ENCODE measurements around the gene ZNF740.

ZNF740 gene

GRCh38 chr12:53235742-53236442 is 55.4 kb downstream of the ZNF740 start:
- TF ChIP-seq CTCF (IDR thresholded peaks at IDR 0.05; ENCODE audit: low read depth, low read length, missing control alignments): no peak
- no peak overlapping the region for H3K4me3 ChIP-seq (replicated peaks; ENCODE audit: low read depth, low read length)
- no peak for DNase-seq (ENCODE audit: extremely low read depth, low read depth)

GRCh38 chr12:53236443-53237111 is 56.1 kb downstream of the ZNF740 start:
- TF ChIP-seq CTCF (IDR thresholded peaks at IDR 0.05; ENCODE audit: low read depth, low read length, missing control alignments): no peak
- DNase-seq (ENCODE audit: extremely low read depth, low read depth): no peak
- H3K4me3 ChIP-seq (replicated peaks; ENCODE audit: low read depth, low read length): no peak overlapping the region

- H3K4me3 ChIP-seq (replicated peaks; ENCODE audit: low read depth, low read length): no peak overlapping the region
- no peak for DNase-seq (ENCODE audit: extremely low read depth, low read depth)
- TF ChIP-seq CTCF (IDR thresholded peaks at IDR 0.05; ENCODE audit: low read depth, low read length, missing control alignments): no peak
Measured at GRCh38 chr12:53239643-53240258, 59.2 kb downstream of the ZNF740 start.

- H3K4me3 ChIP-seq (replicated peaks; ENCODE audit: low read depth, low read length): no peak overlapping the region
- TF ChIP-seq CTCF (IDR thresholded peaks at IDR 0.05; ENCODE audit: low read depth, low read length, missing control alignments): no peak
- DNase-seq (ENCODE audit: extremely low read depth, low read depth): no peak
Measured at GRCh38 chr12:53241623-53242412, 61.3 kb downstream of the ZNF740 start.

GRCh38 chr12:53244337-53244736 is 63.8 kb downstream of the ZNF740 start:
- no peak for TF ChIP-seq CTCF (IDR thresholded peaks at IDR 0.05; ENCODE audit: low read depth, low read length, missing control alignments)
- H3K4me3 ChIP-seq (replicated peaks; ENCODE audit: low read depth, low read length): no peak overlapping the region
- DNase-seq (ENCODE audit: extremely low read depth, low read depth): no peak
